HCT116 (cell line): ENCODE results near the gene DYNC2LI1. TPM values are rescaled to one million over a fixed set of nuclear protein-coding genes. Genes with fewer than 3 reads are reported as not detected.
A peak's percentile ranks its signal among the peaks of the same experiment; 100 is the strongest.
"Not testable (repeated sequence)": the region's sequence is repeated elsewhere in the genome, so short reads cannot be mapped to it uniquely, and the experiment has no call there.

ENCODE experiments used
- ATAC-seq: fragments of 200-7000 bp; cut with Tn5 transposase; 2 replicates; pipeline ENCODE4 v1.9.1; 2020; ENCODE audit warnings: mild to moderate bottlenecking, moderate library complexity
- BruUV-seq: library from RNA; stranded (reverse); fragments of 400-500 nt; replicated peaks from 2 replicates; lab custom pipeline; 2021; lab: Mats Ljungman, UMichigan
- CTCF ChIA-PET: fragments of 300-600 bp; sonication (Branson Sonifier 250); formaldehyde crosslinking; loops from one replicate; lab custom pipeline; 2021; ENCODE audit warnings: antibody characterized with exemption; lab: Charles Lee
- POLR2A ChIA-PET: fragments of 300-600, 350-600 bp; sonication (Branson Sonifier 250); formaldehyde crosslinking; loops from one replicate; lab custom pipeline; 2021; ENCODE audit warnings: antibody characterized with exemption; lab: Charles Lee
- RAD21 ChIA-PET, 2 experiments: fragments of 300-600 bp; sonication (Branson Sonifier 250); formaldehyde crosslinking; loops; one replicate each; lab custom pipeline; 2023; ENCODE audit warnings: low total read pairs in 2 of 2; ENCODE audit not compliant: uncharacterized antibody in 2 of 2, unreplicated experiment in 2 of 2, low non-redundant PET in 1 of 2; lab: Charles Lee
- DNase-seq: peaks from one replicate; pipeline ENCODE4 v3.0.0-alpha.2; 2010; ENCODE audit warnings: low read depth, low spot score
- H2AFZ ChIP-seq: fragments of 200-600 bp; shearing (Covaris generic), sonication (generic); 2 replicates; pipeline ENCODE4 v1.6.1; 2017; ENCODE audit warnings: low read depth, mixed run types, mixed read lengths, antibody characterized with exemption, low read length; ENCODE audit not compliant: poor library complexity, severe bottlenecking
- H3K27ac ChIP-seq: 2 replicates; pipeline ENCODE4 v1.5.1; 2012; ENCODE audit warnings: low read depth, low read length
- H3K27me3 ChIP-seq: fragments of 200-600 bp; sonication (generic); 2 replicates; pipeline ENCODE4 v1.6.1; 2016; ENCODE audit warnings: mixed run types, low read length, mixed read lengths; ENCODE audit not compliant: insufficient read depth
- H3K36me3 ChIP-seq, 2 experiments: fragments of 200-500 bp in 1 of 2; fragments of 200-600 bp in 1 of 2; sonication (Bioruptor generic) in 1 of 2; sonication (generic) in 1 of 2; 2 replicates each; pipeline versions ENCODE4 v1.5.1 to v1.6.1; 2014 to 2016; ENCODE audit warnings: low read length in 2 of 2, inconsistent platforms in 1 of 2, mixed read lengths in 1 of 2, mixed run types in 1 of 2; ENCODE audit not compliant: insufficient read depth in 2 of 2, control insufficient read depth in 1 of 2
- H3K4me1 ChIP-seq, 2 experiments: fragments of 200-600 bp in 1 of 2; sonication (generic) in 1 of 2; 2 replicates each; pipeline versions ENCODE4 v1.5.1 to v1.6.1; 2012 to 2017; ENCODE audit warnings: low read length in 2 of 2, inconsistent platforms in 1 of 2, mild to moderate bottlenecking in 1 of 2, mixed read lengths in 1 of 2, mixed run types in 1 of 2, moderate library complexity in 1 of 2; ENCODE audit not compliant: insufficient read depth in 2 of 2, control insufficient read depth in 1 of 2
- H3K4me2 ChIP-seq: fragments of 200-600 bp; sonication (generic); 2 replicates; pipeline ENCODE4 v1.6.1; 2017; ENCODE audit warnings: mixed run types, low read length, mixed read lengths
- H3K4me3 ChIP-seq, 2 experiments: fragments of 200-600 bp in 1 of 2; sonication (generic) in 1 of 2; replicated peaks in 1 of 2; 2 replicates each; pipeline ENCODE4 v1.5.1; 2011 to 2016; ENCODE audit warnings: low read length in 2 of 2, control low read depth in 1 of 2, low read depth in 1 of 2, mild to moderate bottlenecking in 1 of 2, mixed read lengths in 1 of 2, mixed run types in 1 of 2
- H3K79me2 ChIP-seq: fragments of 200-600 bp; sonication (generic); 2 replicates; pipeline ENCODE4 v1.6.1; 2017; ENCODE audit warnings: mild to moderate bottlenecking, mixed run types, low read length, moderate library complexity, mixed read lengths; ENCODE audit not compliant: insufficient read depth
- H3K9ac ChIP-seq: fragments of 200-600 bp; sonication (generic); 2 replicates; pipeline ENCODE4 v1.6.1; 2016; ENCODE audit warnings: low read length, mixed read lengths
- H3K9me2 ChIP-seq: fragments of 200-600 bp; sonication (generic), shearing (Covaris generic); 2 replicates; pipeline ENCODE4 v1.6.1; 2017; ENCODE audit warnings: mixed run types, mild to moderate bottlenecking, moderate library complexity; ENCODE audit not compliant: insufficient read depth
- H3K9me3 ChIP-seq, 2 experiments: fragments of 200-500 bp in 1 of 2; fragments of 200-600 bp in 1 of 2; sonication (Bioruptor generic) in 1 of 2; sonication (generic) in 1 of 2; 2 replicates each; pipeline ENCODE4 v1.6.1; 2014 to 2017; ENCODE audit warnings: low read length in 2 of 2, mixed read lengths in 2 of 2, inconsistent platforms in 1 of 2, low read depth in 1 of 2, mild to moderate bottlenecking in 1 of 2, mixed run types in 1 of 2, moderate library complexity in 1 of 2; ENCODE audit not compliant: control insufficient read depth in 1 of 2, insufficient read depth in 1 of 2
- H4K20me1 ChIP-seq: fragments of 200-600 bp; sonication (generic), shearing (Covaris generic); 2 replicates; pipeline ENCODE4 v1.6.1; 2017; ENCODE audit warnings: mixed run types, mild to moderate bottlenecking, moderate library complexity; ENCODE audit not compliant: insufficient read depth
- CBX3 ChIP-seq: IDR thresholded peaks from 2 replicates; pipeline ENCODE4 v1.6.1; 2012; ENCODE audit warnings: low read depth
- EZH2phosphoT487 ChIP-seq: fragments of 200-600 bp; IDR thresholded peaks from 2 replicates; pipeline ENCODE4 v1.6.1; 2018; ENCODE audit warnings: antibody characterized with exemption, borderline replicate concordance
- FOSL1 ChIP-seq: IDR thresholded peaks from 2 replicates; pipeline ENCODE4 v1.6.1; 2012; ENCODE audit warnings: low read depth
- POLR2A ChIP-seq: IDR thresholded peaks from 2 replicates; pipeline ENCODE4 v1.7.0; 2011; ENCODE audit warnings: borderline replicate concordance; ENCODE audit not compliant: insufficient read depth, insufficient read length; ENCODE audit errors: extremely low read depth
- POLR2AphosphoS5 ChIP-seq: IDR thresholded peaks from 2 replicates; pipeline ENCODE4 v1.6.1; 2011; ENCODE audit warnings: mild to moderate bottlenecking, low read depth, low read length, moderate library complexity
- RAD21 ChIP-seq: IDR thresholded peaks from 2 replicates; pipeline ENCODE4 v1.6.1; 2012; ENCODE audit warnings: low read depth, mild to moderate bottlenecking
- SIN3A ChIP-seq: IDR thresholded peaks from 2 replicates; pipeline ENCODE4 v1.6.1; 2012; ENCODE audit warnings: low read depth
- ZNF274 ChIP-seq: fragments of 200-500 bp; sonication (Bioruptor generic); IDR thresholded peaks from 2 replicates; pipeline ENCODE4 v1.6.1; 2014; ENCODE audit warnings: mild to moderate bottlenecking, low read depth, low read length, inconsistent platforms
- intact Hi-C: fragments of 100-400 bp; cut with micrococcal nuclease; formaldehyde crosslinking; loops from 2 replicates; pipeline ENCODE4 v1.10.0; 2022
- total RNA-seq: library from RNA; stranded (reverse); gene quantifications from one replicate; pipeline ENCODE4 v1.2.1, GENCODE V29; 2021; ENCODE audit not compliant: unreplicated experiment
- TF ChIP-seq, protein P1 (sequence below): IDR thresholded peaks from 2 replicates; pipeline ENCODE4 v1.6.1; 2012
- TF ChIP-seq, protein P2 (sequence below), 3 experiments: fragments of 200-600 bp in 1 of 3; sonication (generic) in 1 of 3; IDR thresholded peaks in 2 of 3; conservative IDR thresholded peaks in 1 of 3; 2 replicates each; pipeline ENCODE4 v1.5.1; 2012 to 2017; ENCODE audit warnings: low read depth in 2 of 3, low read length in 2 of 3, antibody characterized with exemption in 1 of 3, borderline replicate concordance in 1 of 3, control low read depth in 1 of 3, mild to moderate bottlenecking in 1 of 3, mixed read lengths in 1 of 3, mixed run types in 1 of 3, moderate library complexity in 1 of 3; ENCODE audit not compliant: insufficient read depth in 1 of 3

The DYNC2LI1 gene
- total RNA-seq, 1 experiment from 2014 or later = 16.7 TPM

DNA sequence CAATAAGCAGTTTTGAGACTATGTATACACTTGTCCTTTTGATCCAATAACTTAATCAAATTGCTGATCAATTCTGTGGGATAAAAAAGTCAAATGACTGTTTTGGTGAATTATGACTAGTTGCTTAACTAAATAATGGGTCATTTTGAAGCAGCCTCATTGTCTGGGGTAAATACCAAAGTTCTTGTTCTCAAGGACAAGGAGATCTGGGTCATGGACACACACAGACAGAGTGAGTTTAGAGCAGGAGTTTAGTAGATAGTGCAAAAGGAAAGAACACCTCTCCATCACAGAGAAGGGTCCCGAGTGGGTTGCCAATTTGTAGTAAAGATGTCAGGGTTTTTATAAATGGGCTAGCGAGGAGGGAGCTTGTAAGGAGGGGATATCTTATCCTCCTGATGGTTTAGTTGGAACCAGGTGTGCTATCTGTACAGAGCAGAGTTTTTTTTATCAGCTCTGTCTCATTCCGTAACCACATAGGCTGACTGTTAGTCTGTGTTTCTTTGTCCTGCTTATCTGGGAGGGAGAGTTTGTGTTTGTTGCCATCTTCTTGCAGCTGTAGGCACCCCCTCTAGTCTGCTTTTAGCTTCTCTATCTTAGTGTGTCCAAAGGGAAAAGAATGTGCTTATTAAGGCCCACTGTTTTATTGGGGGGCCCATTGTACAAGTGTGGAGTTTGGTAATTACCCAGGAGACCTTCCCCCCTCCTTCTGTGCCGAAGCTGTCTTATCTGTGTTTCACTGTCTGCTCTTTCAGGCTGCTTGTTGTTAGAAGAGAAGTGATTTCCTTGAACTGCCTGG lies 48.9 kb upstream of the DYNC2LI1 start (continued):
- TF ChIP-seq POLR2AphosphoS5 (no peak), RAD21 (no peak)
- TF ChIP-seq, all 23 proteins: peak for 0

DNA sequence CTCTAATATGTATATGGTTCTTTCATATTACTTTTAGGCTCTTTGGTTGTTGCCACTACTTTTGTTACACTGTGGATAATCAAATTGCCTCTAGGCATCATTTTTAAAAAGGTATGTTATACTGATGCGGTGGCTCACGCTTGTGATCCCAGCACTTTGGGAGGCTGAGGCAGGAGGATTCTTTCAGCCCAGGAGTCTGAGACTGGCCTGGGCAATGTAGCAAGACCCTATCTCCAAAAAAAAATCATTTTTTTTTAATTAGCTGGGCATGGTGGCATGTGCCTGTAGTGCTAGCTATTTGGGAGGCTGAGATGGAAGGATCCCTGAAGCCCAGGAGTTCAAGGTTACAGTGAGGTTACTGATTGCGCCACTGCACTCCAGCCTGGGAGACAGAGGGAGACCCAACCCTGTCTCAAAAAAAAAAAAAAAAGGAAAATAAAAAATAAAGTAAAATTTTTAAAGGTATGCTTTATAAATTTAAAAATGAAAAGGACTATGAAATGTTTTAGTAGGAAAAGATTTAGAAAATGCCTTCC lies 48.1 kb upstream of the DYNC2LI1 start:
- Histone ChIP-seq H3K9me2 (no peaks in the 10 kb centered on the region), H3K79me2 (no peaks in the 10 kb centered on the region), H2AFZ (no peak overlapping the region), H3K36me3 (no peaks in the 10 kb centered on the region), H3K9me3 (no peaks in the 10 kb centered on the region), H3K4me2 (no peak overlapping the region), H3K27me3 (no peaks in the 10 kb centered on the region), H3K4me3 (no peak overlapping the region), H3K27ac (no peak overlapping the region), H4K20me1 (no peaks in the 10 kb centered on the region), H3K9ac (no peak overlapping the region), H3K4me1 (peaks cover 5 to 8% of the 10 kb centered on the region in 2 experiments; a peak in 3 of 4 replicates)
- ChIA-PET CTCF (no interaction called here), RAD21 (no interaction called here), POLR2A (no interaction called here)
- TF ChIP-seq, protein P1, sequence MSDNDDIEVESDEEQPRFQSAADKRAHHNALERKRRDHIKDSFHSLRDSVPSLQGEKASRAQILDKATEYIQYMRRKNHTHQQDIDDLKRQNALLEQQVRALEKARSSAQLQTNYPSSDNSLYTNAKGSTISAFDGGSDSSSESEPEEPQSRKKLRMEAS = no peak
- TF ChIP-seq ZNF274 (no peak), POLR2A (no peak), CBX3 (no peak), RAD21 (no peak), SIN3A (no peak), EZH2phosphoT487 (no peak), FOSL1 (no peak)
- TF ChIP-seq, protein P2, sequence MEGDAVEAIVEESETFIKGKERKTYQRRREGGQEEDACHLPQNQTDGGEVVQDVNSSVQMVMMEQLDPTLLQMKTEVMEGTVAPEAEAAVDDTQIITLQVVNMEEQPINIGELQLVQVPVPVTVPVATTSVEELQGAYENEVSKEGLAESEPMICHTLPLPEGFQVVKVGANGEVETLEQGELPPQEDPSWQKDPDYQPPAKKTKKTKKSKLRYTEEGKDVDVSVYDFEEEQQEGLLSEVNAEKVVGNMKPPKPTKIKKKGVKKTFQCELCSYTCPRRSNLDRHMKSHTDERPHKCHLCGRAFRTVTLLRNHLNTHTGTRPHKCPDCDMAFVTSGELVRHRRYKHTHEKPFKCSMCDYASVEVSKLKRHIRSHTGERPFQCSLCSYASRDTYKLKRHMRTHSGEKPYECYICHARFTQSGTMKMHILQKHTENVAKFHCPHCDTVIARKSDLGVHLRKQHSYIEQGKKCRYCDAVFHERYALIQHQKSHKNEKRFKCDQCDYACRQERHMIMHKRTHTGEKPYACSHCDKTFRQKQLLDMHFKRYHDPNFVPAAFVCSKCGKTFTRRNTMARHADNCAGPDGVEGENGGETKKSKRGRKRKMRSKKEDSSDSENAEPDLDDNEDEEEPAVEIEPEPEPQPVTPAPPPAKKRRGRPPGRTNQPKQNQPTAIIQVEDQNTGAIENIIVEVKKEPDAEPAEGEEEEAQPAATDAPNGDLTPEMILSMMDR (IDR thresholded peaks at IDR 0.05 in 2 of 3, conservative IDR thresholded peaks at IDR 0.05 in 1 of 3; ENCODE audit: borderline replicate concordance in 1 of 3, insufficient read depth in 1 of 3, low read depth in 2 of 3, low read length in 2 of 3) = no peak
- no peak for ATAC-seq
- intact Hi-C loops = no loop called here
- DNase-seq = no peak
- BruUV-seq = no TSS peak

DNA sequence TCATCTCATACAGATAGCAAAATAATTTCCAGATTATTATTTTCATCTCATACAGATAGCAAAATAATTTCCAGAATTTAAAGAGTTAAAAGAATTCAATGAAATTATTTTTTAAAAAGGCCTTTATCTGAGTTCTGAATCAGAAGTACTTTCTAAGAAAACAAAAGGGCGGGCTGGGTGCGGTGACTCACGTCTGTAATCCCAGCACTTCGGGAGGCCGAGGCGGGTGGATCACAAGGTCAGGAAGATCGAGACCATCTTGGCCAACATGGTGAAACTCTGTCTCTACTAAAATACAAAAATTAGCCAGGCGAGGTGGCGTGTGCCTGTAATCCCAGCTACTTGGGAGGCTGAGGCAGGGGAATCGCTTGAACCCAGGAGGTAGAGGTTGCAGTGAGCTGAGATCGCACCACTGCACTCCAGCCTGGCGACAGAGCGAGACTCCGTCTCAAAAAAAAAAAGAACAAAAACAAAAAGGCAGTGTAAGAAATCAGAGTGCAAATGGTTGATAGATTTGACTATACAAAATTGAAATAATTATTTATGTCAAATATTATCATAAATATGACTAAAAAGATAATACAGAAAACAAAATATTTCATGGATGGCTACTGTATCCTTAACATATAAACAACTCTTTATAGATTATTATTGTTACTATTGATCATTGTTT lies 46.7 kb upstream of the DYNC2LI1 start:
- H3K79me2 ChIP-seq, BruUV-seq, POLR2A ChIA-PET, H3K36me3 ChIP-seq, H3K9me3 ChIP-seq, H3K4me1 ChIP-seq, H3K27ac ChIP-seq, DNase-seq, H3K4me3 ChIP-seq, intact Hi-C loops, H3K27me3 ChIP-seq, RAD21 ChIA-PET, H4K20me1 ChIP-seq, H3K9me2 ChIP-seq, CTCF ChIA-PET, H3K9ac ChIP-seq: not testable (repeated sequence)
- peak overlapping the region; percentile 55 for H2AFZ ChIP-seq
- peak overlapping the region; percentile 35 for H3K4me2 ChIP-seq
- ATAC-seq = peak; percentile 60; the same call in 1 of the 2 replicates
